Measurements from ENCODE around the gene SNX9.

Gene SNX9

GRCh38 chr6:157834549-157834948 lies 11.5 kb downstream of the SNX9 start:
- H3K4me3 ChIP-seq (ENCODE audit: low read depth, low read length) = no peak overlapping the region
- ChIA-PET CTCF (interaction anchor here (1.1 to 1.2 kb wide), 2 partner anchors 10 to 14 kb away, joined by 3 read pairs; no protein-coding TSS in a partner anchor), POLR2A (no interaction called here)
- TF ChIP-seq, protein P1, sequence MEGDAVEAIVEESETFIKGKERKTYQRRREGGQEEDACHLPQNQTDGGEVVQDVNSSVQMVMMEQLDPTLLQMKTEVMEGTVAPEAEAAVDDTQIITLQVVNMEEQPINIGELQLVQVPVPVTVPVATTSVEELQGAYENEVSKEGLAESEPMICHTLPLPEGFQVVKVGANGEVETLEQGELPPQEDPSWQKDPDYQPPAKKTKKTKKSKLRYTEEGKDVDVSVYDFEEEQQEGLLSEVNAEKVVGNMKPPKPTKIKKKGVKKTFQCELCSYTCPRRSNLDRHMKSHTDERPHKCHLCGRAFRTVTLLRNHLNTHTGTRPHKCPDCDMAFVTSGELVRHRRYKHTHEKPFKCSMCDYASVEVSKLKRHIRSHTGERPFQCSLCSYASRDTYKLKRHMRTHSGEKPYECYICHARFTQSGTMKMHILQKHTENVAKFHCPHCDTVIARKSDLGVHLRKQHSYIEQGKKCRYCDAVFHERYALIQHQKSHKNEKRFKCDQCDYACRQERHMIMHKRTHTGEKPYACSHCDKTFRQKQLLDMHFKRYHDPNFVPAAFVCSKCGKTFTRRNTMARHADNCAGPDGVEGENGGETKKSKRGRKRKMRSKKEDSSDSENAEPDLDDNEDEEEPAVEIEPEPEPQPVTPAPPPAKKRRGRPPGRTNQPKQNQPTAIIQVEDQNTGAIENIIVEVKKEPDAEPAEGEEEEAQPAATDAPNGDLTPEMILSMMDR (IDR thresholded peaks at IDR 0.05; ENCODE audit: insufficient read depth, low read length, missing control alignments) = no peak
- DNase-seq (ENCODE audit: low read depth, low spot score) = no peak

- POLR2A ChIA-PET = no interaction called here
- H3K4me3 ChIP-seq (ENCODE audit: low read depth, low read length) = no peak overlapping the region
- CTCF ChIA-PET = interaction anchor here (1.2 to 2.2 kb wide), 2 partner anchors 9 to 35 kb away, joined by 3 to 6 read pairs; no protein-coding TSS in a partner anchor
- TF ChIP-seq, protein P1 (IDR thresholded peaks at IDR 0.05; ENCODE audit: insufficient read depth, low read length, missing control alignments) = no peak
- no peak for DNase-seq (ENCODE audit: low read depth, low spot score)
Observed at GRCh38 chr6:157838718-157839430, 15.8 kb downstream of the SNX9 start.

- ChIA-PET POLR2A (interaction anchor here (1.0 kb wide), 1 partner anchor 11 kb away, joined by 3 read pairs; no protein-coding TSS in a partner anchor), CTCF (interaction anchor here (2.2 kb wide), 1 partner anchor 10 kb away, joined by 6 read pairs; no protein-coding TSS in a partner anchor)
- no peak overlapping the region for H3K4me3 ChIP-seq (ENCODE audit: low read depth, low read length)
- DNase-seq (ENCODE audit: low read depth, low spot score) = no peak
- TF ChIP-seq, protein P1 (IDR thresholded peaks at IDR 0.05; ENCODE audit: insufficient read depth, low read length, missing control alignments) = no peak
Observed at GRCh38 chr6:157839606-157840005, 16.6 kb downstream of the SNX9 start.

GRCh38 chr6:157840261-157840660 lies 17.2 kb downstream of the SNX9 start:
- ChIA-PET CTCF (interaction anchor here (0.9 to 2.2 kb wide), 3 partner anchors 11 to 172 kb away, joined by 3 to 6 read pairs (median 4); no protein-coding TSS in a partner anchor), POLR2A (interaction anchor here (0.7 to 1.0 kb wide), 2 partner anchors 11 to 50 kb away, joined by 3 to 5 read pairs; no protein-coding TSS in a partner anchor)
- no peak for DNase-seq (ENCODE audit: low read depth, low spot score)
- H3K4me3 ChIP-seq (ENCODE audit: low read depth, low read length) = peak overlapping the region; percentile 18
- TF ChIP-seq, protein P1 (IDR thresholded peaks at IDR 0.05; ENCODE audit: insufficient read depth, low read length, missing control alignments) = no peak

DNA sequence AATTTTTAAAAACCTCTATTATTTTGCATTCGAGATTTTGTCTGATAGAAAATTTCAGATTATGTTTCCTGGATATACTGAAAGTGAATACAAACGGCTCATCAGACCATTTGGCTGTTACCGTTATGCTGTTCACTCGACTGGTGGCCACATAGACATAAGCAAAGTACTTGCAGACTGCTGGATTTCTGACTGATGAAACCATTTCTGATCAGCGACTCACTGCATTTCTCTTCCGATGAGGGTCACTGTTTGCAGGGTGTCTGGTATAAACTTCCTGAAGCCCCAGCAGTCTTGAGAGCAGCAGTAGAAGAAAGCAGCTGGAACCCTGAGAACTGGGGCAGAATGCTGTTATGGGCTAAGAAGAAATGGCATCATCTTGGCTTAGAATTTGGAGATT lies 17.7 kb downstream of the SNX9 start:
- TF ChIP-seq, protein P1 (IDR thresholded peaks at IDR 0.05; ENCODE audit: insufficient read depth, low read length, missing control alignments) = no peak
- POLR2A ChIA-PET = interaction anchor here (0.7 to 1.0 kb wide), 2 partner anchors 12 to 49 kb away, joined by 3 to 5 read pairs; no protein-coding TSS in a partner anchor
- no peak overlapping the region; the same call in 1 of the 2 replicates for H3K4me3 ChIP-seq (ENCODE audit: low read depth, low read length)
- DNase-seq (ENCODE audit: low read depth, low spot score) = no peak
- CTCF ChIA-PET = interaction anchor here (0.9 to 2.2 kb wide), 4 partner anchors 11 to 173 kb away, joined by 3 to 6 read pairs (median 4); no protein-coding TSS in a partner anchor

- no peak for DNase-seq (ENCODE audit: low read depth, low spot score)
- TF ChIP-seq, protein P1 (IDR thresholded peaks at IDR 0.05; ENCODE audit: insufficient read depth, low read length, missing control alignments) = no peak
- H3K4me3 ChIP-seq (ENCODE audit: low read depth, low read length) = no peak overlapping the region
- ChIA-PET CTCF (interaction anchor here (0.9 to 1.2 kb wide), 2 partner anchors 84 to 86 kb away, joined by 3 to 4 read pairs; no protein-coding TSS in a partner anchor), POLR2A (no interaction called here)
Observed at GRCh38 chr6:157841211-157841840, 18.3 kb downstream of the SNX9 start.

Measured in AG04449 (cell line).